Endothelial cell (in vitro differentiated cells): ENCODE data around the gene EPG5. TPM values are rescaled to one million over a fixed set of nuclear protein-coding genes. Genes with fewer than 3 reads are reported as not detected.
"Not testable (repeated sequence)": the region's sequence is repeated elsewhere in the genome, so short reads cannot be mapped to it uniquely, and the experiment has no call there.

Source experiments
- DNase-seq: peaks from one replicate; pipeline ENCODE4 v3.0.0; 2021; ENCODE audit warnings: low spot score
- H3K27ac Mint-ChIP-seq: one replicate; pipeline ENCODE4 v1.8.0; 2021; ENCODE audit warnings: mixed read lengths, inconsistent platforms; ENCODE audit not compliant: unreplicated experiment
- H3K27me3 Mint-ChIP-seq: one replicate; pipeline ENCODE4 v1.8.0; 2021; ENCODE audit warnings: mild to moderate bottlenecking, moderate library complexity, mixed read lengths, inconsistent platforms; ENCODE audit not compliant: unreplicated experiment
- H3K36me3 Mint-ChIP-seq: one replicate; pipeline ENCODE4 v1.8.0; 2021; ENCODE audit warnings: mild to moderate bottlenecking, low read depth, mixed read lengths, inconsistent platforms; ENCODE audit not compliant: unreplicated experiment
- H3K4me1 Mint-ChIP-seq: one replicate; pipeline ENCODE4 v1.8.0; 2021; ENCODE audit warnings: mild to moderate bottlenecking, mixed read lengths, inconsistent platforms; ENCODE audit not compliant: unreplicated experiment
- H3K4me3 Mint-ChIP-seq: one replicate; pipeline ENCODE4 v1.8.0; 2021; ENCODE audit warnings: mild to moderate bottlenecking, mixed read lengths, inconsistent platforms; ENCODE audit not compliant: unreplicated experiment
- H3K9me3 Mint-ChIP-seq: one replicate; pipeline ENCODE4 v1.8.0; 2021; ENCODE audit warnings: mixed read lengths, inconsistent platforms; ENCODE audit not compliant: unreplicated experiment
- CTCF ChIP-seq: fragments of 200-600 bp; sonication (generic); IDR thresholded peaks from one replicate; pipeline ENCODE4 v1.5.0; 2021; ENCODE audit warnings: antibody characterized with exemption; ENCODE audit not compliant: unreplicated experiment
- total RNA-seq: library from RNA; stranded (reverse); fragmentation: NEBNext Ultra II Directional; extraction: Animal tissue kit (Norgen Biotek cat#: 25700); gene quantifications from one replicate; pipeline ENCODE4 v1.2.1, GENCODE V29; 2021; ENCODE audit not compliant: unreplicated experiment

Gene EPG5
- total RNA-seq, 1 donor from 2014 or later: 26.1 TPM

- DNase-seq: no peak
- Mint-ChIP-seq H3K27ac (no peak overlapping the region), H3K9me3 (no peaks in the 10 kb centered on the region), H3K4me1 (peaks cover 10% of the 10 kb centered on the region), H3K36me3 (no peaks in the 10 kb centered on the region), H3K27me3 (no peaks in the 10 kb centered on the region), H3K4me3 (no peak overlapping the region)
- no peak for TF ChIP-seq CTCF
These were observed 13.1 kb upstream of the EPG5 start for GRCh38 chr18:45980229-45980628.

- H3K27me3 Mint-ChIP-seq: no peaks in the 10 kb centered on the region
- no peaks in the 10 kb centered on the region for H3K9me3 Mint-ChIP-seq
- no peaks in the 10 kb centered on the region for H3K36me3 Mint-ChIP-seq
- no peak overlapping the region for H3K27ac Mint-ChIP-seq
- H3K4me3 Mint-ChIP-seq: no peak overlapping the region
- TF ChIP-seq CTCF: no peak
- H3K4me1 Mint-ChIP-seq: peaks cover 8% of the 10 kb centered on the region
- DNase-seq: no peak
These were observed 11.0 kb upstream of the EPG5 start for GRCh38 chr18:45978084-45978483.

- no peak overlapping the region for H3K27ac Mint-ChIP-seq
- H3K27me3 Mint-ChIP-seq: no peaks in the 10 kb centered on the region
- DNase-seq: no peak
- no peak for TF ChIP-seq CTCF
- H3K4me3 Mint-ChIP-seq: no peak overlapping the region
- no peaks in the 10 kb centered on the region for H3K36me3 Mint-ChIP-seq
- peaks cover 3% of the 10 kb centered on the region for H3K4me1 Mint-ChIP-seq
- H3K9me3 Mint-ChIP-seq: no peaks in the 10 kb centered on the region
These were observed 9.8 kb upstream of the EPG5 start for GRCh38 chr18:45976974-45977373.

GRCh38 chr18:45976566-45976965 is 9.4 kb upstream of the EPG5 start:
- Mint-ChIP-seq H3K9me3 (no peaks in the 10 kb centered on the region), H3K4me1 (peaks cover 3% of the 10 kb centered on the region), H3K4me3 (no peak overlapping the region), H3K27ac (no peak overlapping the region), H3K36me3 (no peaks in the 10 kb centered on the region), H3K27me3 (no peaks in the 10 kb centered on the region)
- no peak for TF ChIP-seq CTCF
- no peak for DNase-seq

GRCh38 chr18:45974088-45974536 is 7.0 kb upstream of the EPG5 start:
- Mint-ChIP-seq H3K4me3 (no peak overlapping the region), H3K27ac (no peak overlapping the region), H3K9me3 (no peaks in the 10 kb centered on the region), H3K36me3 (no peaks in the 10 kb centered on the region), H3K27me3 (no peaks in the 10 kb centered on the region), H3K4me1 (no peaks in the 10 kb centered on the region)
- peak; percentile 21 for TF ChIP-seq CTCF
- peak; percentile 47 for DNase-seq

GRCh38 chr18:45964913-45965312 is 2.2 kb downstream of the EPG5 start:
- not testable (repeated sequence) for H3K9me3 Mint-ChIP-seq, DNase-seq, H3K27me3 Mint-ChIP-seq, H3K36me3 Mint-ChIP-seq, H3K27ac Mint-ChIP-seq
- peak overlapping the region; percentile 65 for H3K4me3 Mint-ChIP-seq
- H3K4me1 Mint-ChIP-seq: peaks cover 10% of the 10 kb centered on the region
